NB4 (cell line): Measurements from ENCODE around the gene STXBP1.

Source experiments
- DNase-seq: peaks from one replicate; pipeline ENCODE4 v3.0.0; 2010; ENCODE audit warnings: low read depth
- H3K4me3 ChIP-seq: one replicate; pipeline ENCODE4 v1.5.1; 2011; ENCODE audit warnings: mild to moderate bottlenecking, low read depth, low read length, moderate library complexity
- CTCF ChIP-seq: IDR thresholded peaks from one replicate; pipeline ENCODE4 v1.5.1; 2012; ENCODE audit warnings: low read depth, low read length
- MAX ChIP-seq: IDR thresholded peaks from 2 replicates; pipeline ENCODE4 v1.6.1; 2011; ENCODE audit warnings: low read depth, low read length
- MYC ChIP-seq: IDR thresholded peaks from 2 replicates; pipeline ENCODE4 v1.6.1; 2011; ENCODE audit warnings: low read depth, low read length
- POLR2A ChIP-seq: IDR thresholded peaks from 2 replicates; pipeline ENCODE4 v1.6.1; 2011; ENCODE audit warnings: mild to moderate bottlenecking; ENCODE audit not compliant: insufficient read length; ENCODE audit errors: extremely low read depth

Gene STXBP1

GRCh38 chr9:127707766-127708165 is 95.7 kb downstream of the STXBP1 start:
- no peak for TF ChIP-seq POLR2A
- TF ChIP-seq MAX = no peak
- TF ChIP-seq CTCF = no peak
- no peak for TF ChIP-seq MYC
- no peak overlapping the region for H3K4me3 ChIP-seq
- DNase-seq = peak; percentile 24

GRCh38 chr9:127708952-127709587 is 97.0 kb downstream of the STXBP1 start:
- TF ChIP-seq CTCF (no peak), MAX (no peak), MYC (no peak), POLR2A (no peak)
- no peak for DNase-seq
- no peak overlapping the region for H3K4me3 ChIP-seq

- H3K4me3 ChIP-seq = no peak overlapping the region
- no peak for TF ChIP-seq MYC
- no peak for TF ChIP-seq CTCF
- TF ChIP-seq MAX = no peak
- no peak for TF ChIP-seq POLR2A
- DNase-seq = no peak
Observed at GRCh38 chr9:127710204-127710783, 98.2 kb downstream of the STXBP1 start.

- H3K4me3 ChIP-seq = no peak overlapping the region
- peak; percentile 84 for TF ChIP-seq MYC
- no peak for TF ChIP-seq CTCF
- peak; percentile 86 for TF ChIP-seq MAX
- peak; percentile 87 for DNase-seq
Observed at GRCh38 chr9:127711226-127711701, 99.2 kb downstream of the STXBP1 start.

GRCh38 chr9:127711831-127712274 is 99.8 kb downstream of the STXBP1 start:
- DNase-seq = peak; percentile 66
- TF ChIP-seq CTCF (no peak), POLR2A (no peak), MYC (no peak), MAX (no peak)
- H3K4me3 ChIP-seq = no peak overlapping the region

- no peak for DNase-seq
- no peak for TF ChIP-seq MYC
- TF ChIP-seq MAX = no peak
- TF ChIP-seq CTCF = no peak
- no peak for TF ChIP-seq POLR2A
- H3K4me3 ChIP-seq = no peak overlapping the region
Observed at GRCh38 chr9:127712371-127712770, 100.3 kb downstream of the STXBP1 start.
